DMS 273 (cell line): ENCODE data around the gene TMEM223.
"Not testable (repeated sequence)": the region's sequence is repeated elsewhere in the genome, so short reads cannot be mapped to it uniquely, and the experiment has no call there.

Experiments
- DNase-seq: peaks from one replicate; lab custom pipeline; 2025; ENCODE audit not compliant: unreplicated experiment; lab: John Stamatoyannopoulos, UW

Gene TMEM223

GRCh38 chr11:62801071-62801470 is 9.3 kb upstream of the TMEM223 start:
- DNase-seq = no peak

DNA sequence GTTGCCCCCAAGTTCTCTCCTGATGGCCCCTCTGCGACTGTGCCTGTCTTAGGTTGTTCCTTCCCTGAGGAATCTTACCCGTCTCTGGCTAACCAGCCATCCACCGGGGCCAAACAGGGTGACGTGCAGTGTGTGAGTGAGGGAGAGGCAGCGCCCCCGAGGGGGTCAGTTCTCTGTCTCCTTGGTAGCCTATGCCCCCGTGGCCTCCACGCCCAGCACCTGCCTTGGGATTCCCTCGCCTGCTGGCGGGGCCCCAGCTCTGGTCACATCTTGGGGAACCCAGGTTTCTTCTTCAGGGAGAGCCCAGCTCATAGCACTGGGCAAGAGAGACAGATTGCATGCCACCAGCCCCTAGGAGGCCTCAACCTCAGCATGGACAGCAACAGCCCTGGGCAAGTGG is 7.7 kb upstream of the TMEM223 start:
- no peak for DNase-seq

- no peak for DNase-seq
These were observed 4.5 kb upstream of the TMEM223 start for GRCh38 chr11:62796281-62796680.

DNA sequence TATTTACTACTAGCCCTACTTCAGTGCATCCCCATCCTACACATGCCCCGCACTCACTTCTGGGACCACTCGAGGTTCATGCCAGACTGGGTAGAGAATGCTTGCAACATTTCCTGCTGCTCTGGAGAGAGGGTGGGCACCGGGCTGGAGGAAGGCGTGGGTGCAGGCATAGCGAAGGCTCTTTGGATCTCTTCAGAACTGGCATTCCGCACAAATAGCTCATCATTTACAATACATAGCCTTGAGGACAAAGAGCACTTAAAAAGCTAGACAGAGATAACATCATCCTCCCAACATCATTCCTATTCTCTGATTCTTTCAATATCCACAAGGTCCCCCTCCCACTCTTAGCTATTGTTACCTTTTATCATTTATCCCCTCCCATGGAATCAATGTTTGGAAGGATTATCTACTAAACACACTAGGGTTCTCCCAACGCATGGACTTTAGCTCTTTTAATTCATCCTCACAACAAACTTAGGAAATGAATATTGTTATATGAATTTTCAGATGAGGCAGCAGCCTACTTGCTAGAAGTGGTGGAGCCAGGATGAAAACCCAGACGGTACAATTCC is 2.5 kb upstream of the TMEM223 start:
- no peak for DNase-seq

GRCh38 chr11:62792202-62792575 is 383 bp upstream of the TMEM223 start:
- DNase-seq = peak; percentile 51

DNA sequence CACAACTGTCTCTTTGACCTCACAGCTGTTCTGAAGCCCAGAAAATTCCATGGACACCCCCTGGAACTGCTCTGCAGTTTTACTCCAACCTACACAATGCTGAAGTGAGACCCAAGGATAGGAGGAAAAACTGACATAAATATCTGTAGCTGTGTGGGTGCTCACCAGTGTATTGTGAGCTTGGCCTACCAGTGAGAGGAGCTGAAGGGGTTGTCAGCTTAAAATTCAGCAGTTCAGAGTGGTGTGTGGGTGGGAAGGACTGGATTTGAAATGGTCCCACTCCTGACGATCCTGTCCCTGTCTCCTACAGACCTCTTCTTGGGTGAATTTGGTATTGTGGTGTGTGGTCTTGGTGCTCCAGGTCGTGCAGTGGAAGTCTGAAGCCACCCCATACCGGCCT is 2.2 kb downstream of the TMEM223 start:
- no peak for DNase-seq

GRCh38 chr11:62788991-62789390 is 2.8 kb downstream of the TMEM223 start:
- no peak for DNase-seq

- peak; percentile 98 for DNase-seq
These were observed 4.6 kb downstream of the TMEM223 start, which contains the start of gene TMEM179B for GRCh38 chr11:62787005-62787759. Gene TMEM179B (plus strand): TSS chr11:62787402. CDS start chr11:62787432, 30 bp downstream.

DNA sequence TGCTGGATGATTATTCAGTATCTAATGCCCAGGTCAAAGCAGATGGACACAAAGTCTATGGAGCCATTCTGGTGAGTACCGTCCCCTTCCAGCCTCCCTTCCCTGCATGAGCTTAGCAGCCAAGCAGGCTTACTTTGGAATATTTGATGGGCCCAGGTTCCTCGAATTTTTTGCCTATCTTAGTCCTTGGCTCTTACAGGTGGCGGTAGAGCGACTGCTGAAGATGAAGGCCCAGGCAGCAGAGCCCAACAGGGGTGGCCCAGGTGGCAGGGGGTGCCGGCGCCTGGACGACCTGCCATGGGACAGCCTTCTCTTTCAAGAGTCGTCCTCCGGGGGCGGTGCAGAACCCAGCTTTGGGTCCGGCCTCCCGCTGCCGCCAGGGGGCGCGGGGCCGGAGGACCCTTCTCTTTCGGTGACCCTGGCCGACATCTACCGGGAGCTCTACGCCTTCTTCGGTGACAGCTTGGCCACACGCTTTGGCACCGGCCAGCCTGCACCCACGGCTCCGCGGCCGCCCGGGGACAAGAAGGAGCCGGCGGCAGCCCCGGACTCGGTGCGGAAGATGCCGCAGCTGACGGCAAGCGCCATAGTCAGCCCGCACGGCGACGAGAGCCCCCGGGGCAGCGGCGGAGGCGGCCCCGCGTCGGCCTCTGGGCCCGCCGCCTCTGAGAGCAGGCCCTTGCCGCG is 5.3 kb downstream of the TMEM223 start:
- peak; percentile 90 for DNase-seq

- no peak for DNase-seq
These were observed 9.1 kb downstream of the TMEM223 start for GRCh38 chr11:62782753-62783152.

DNA sequence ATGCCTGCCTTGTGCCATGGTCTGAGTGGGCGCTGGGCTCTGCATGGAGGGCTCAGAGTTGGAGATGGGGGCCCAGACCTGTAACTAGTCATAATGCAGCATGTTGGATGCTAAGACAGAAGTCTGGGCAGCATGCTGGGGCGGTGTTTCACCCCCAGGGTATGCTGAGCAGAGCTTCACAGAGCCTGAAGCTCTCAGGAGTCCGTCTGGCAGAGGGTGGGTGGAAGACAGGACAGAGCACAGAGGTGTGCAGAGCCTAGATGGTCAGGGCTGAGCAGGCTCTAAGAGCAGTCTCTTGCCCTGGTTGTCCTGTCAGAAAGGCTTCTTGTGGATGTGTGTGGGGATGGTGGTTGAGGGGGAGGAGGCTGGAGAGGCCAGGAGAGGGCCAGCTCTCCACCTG is 13.4 kb downstream of the TMEM223 start:
- no peak for DNase-seq

- no peak for DNase-seq
These were observed 14.4 kb downstream of the TMEM223 start for GRCh38 chr11:62777389-62777788.

DNA sequence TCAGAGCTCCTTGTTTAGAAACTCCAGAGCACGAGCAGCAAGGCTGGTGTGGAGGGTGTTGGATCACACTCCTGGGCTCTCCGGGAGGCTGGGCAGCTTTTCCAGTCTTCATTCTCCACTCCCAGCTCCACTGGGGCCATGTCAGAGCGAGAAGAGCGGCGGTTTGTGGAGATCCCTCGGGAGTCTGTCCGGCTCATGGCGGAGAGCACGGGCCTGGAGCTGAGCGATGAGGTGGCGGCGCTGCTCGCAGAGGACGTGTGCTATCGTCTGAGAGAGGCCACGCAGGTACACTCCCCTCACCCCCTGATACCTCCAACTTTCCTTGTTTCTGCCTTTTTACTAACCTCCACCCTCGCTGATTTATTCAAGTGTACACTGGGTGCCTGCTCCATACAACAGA is 16.2 kb downstream of the TMEM223 start:
- no peak for DNase-seq

DNA sequence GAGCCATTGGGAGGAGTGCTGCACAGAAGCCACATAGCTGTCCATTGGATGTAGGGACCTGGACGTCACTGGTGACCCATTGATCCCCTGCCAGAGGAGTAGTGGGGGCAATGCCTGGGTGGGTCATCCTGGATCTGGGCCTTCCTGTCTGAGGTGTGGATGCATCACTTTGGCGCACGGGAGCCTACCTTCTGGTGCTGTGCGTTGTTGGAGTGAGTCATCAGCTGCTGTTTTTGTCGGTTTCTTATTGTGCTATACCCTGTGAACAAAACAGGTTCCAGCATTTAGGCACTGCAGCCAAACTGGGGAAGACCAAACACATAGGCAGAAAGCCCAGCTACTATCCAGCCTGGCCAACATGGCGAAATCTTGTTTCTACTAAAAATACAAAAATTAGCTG is 17.4 kb downstream of the TMEM223 start:
- no peak for DNase-seq

DNA sequence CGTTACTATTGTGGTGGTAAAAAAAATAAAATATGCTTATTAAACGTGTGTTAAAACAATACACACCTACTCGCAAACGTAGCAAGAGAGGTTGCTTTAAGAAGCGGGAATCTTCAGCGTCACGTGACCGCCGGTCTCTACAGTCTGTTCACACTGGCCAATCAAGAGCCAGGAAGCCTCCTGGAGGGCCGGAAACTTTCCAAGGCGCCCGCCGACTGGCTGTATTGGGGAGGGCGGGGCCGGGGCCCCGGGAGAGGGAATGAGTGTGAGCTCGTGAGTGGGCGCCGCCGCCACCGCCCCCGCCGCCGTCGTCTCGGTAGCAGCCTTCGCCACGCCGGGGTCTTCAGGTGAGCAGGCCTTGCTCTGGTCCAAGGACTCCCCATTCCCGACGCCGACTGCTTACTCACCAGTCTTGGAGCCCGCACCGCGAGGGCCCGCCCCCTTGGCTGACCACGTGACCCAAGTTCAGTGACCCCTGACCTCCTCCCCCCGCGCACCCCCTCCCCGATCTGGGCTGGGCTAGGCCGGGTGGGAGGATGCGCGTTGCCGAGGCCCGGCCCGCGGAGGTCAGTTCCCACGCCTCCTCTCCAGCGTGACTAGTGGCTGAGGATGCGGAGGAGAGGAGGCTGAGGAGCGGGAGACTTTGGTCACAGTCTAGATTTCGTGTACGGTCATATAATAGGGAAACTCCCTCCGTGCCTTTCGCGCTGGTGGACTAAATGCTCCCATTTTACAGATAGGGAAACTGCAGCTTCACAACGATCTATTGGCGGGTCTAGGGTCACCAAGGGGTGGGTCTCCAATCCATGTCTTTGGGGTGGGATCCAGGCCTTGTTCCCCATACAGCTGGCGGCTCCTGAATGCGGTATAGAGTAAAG is 20.4 kb downstream of the TMEM223 start, which contains the start of gene TAF6L:
TAF6L (plus strand) TSS at position 253 of the 878 bp plus-strand sequence. CDS start 4,388 bp downstream, outside the sequence.
- DNase-seq = peak; percentile 98

DNA sequence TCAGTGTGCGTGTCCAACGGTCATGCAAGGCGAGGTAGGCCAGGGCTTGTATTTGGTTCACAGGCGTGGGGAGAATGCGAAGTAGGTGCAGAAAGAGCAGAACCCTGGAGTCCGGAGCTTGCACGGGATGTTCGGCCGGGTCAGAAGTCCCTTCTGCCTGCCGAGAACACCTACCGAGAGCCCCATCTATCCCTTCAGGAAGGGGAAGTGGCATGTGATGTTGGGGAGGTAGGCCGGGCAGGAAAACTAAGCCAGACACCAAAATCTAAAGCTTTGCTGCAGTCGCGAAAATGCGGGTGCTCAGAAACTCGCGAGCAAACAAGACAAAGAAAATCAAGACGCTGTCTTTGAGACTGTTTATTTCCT is 21.0 kb downstream of the TMEM223 start:
- no peak for DNase-seq

DNA sequence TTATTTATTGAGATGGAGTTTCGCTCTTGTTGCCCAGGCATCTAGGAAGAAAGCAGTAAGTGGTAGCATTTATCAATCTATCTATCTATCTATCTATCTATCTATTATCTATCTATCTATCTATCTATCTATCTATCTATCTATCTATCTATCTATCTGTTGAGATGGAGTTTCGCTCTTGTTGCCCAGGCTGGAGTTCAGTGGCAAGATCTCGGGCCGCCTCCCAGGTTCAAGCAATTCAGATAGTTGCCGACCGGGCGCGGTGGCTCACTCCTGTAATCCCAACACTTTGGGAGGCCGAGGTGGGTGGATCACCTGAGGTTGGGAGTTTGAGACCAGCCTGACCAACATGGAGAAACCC is 31.0 kb downstream of the TMEM223 start:
- DNase-seq = not testable (repeated sequence)

GRCh38 chr11:62757846-62758788 is 33.7 kb downstream of the TMEM223 start:
- no peak for DNase-seq

DNA sequence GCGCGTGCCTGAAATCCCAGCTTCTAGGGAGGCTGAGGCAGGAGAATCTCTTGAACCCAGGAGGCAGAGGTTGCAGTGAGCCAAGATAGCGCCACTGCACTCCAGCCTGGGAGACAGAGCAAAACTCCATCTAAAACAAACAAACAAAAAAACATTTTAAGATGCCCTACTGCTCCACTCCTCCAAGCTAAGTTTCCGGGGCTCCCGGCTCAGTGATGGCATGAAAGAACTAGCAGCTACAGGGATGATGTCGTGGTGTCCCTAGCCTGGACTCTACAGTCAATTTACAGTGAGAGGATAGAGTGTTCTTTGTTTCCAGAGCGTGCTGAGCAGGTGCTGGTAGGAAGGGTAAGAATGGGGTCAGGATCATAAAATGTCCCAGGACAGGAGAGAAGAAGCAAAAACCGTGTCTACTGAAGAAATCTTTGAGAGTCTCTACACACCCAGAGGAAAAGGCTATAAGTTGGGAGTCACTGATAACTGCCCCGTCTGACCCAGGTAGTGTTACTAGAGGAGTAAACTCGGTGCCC is 36.7 kb downstream of the TMEM223 start:
- DNase-seq = no peak
